Adrenal gland (tissue), 12 donors: ENCODE measurements around the gene C11orf68. TPM values are rescaled to one million over a fixed set of nuclear protein-coding genes. Genes with fewer than 3 reads are reported as not detected.
A peak's percentile ranks its signal among the peaks of the same experiment; 100 is the strongest.

Experiments used
- DNase-seq, 7 donors: peaks; one replicate each; pipeline ENCODE4 v3.0.0-alpha.2; 2019 to 2020
- H3K27ac ChIP-seq, 5 donors: fragments of 200-600 bp; sonication (generic) in 4 of 5; 1 replicate in 3 of 5; 2 replicates in 2 of 5; pipeline versions ENCODE4 v1.5.1 to v1.8.0; 2016 to 2020; ENCODE audit warnings: mild to moderate bottlenecking in 1 of 5
- H3K27me3 ChIP-seq: fragments of 200-600 bp; 2 replicates; pipeline ENCODE4 v1.8.0; 2021
- H3K36me3 ChIP-seq, 2 donors: fragments of 200-600 bp; replicated peaks in 1 of 2; 1 replicate in 1 of 2; 2 replicates in 1 of 2; pipeline versions ENCODE4 v1.5.1 to v1.8.0; 2018 to 2022
- H3K4me1 ChIP-seq, 2 donors: fragments of 200-600 bp; replicated peaks in 1 of 2; 1 replicate in 1 of 2; 2 replicates in 1 of 2; pipeline versions ENCODE4 v1.5.1 to v1.8.0; 2018 to 2021
- H3K4me3 ChIP-seq, 4 donors: fragments of 200-600 bp; sonication (generic) in 3 of 4; one replicate each; pipeline ENCODE4 v1.5.1; 2016 to 2018
- H3K9me3 ChIP-seq, 3 donors: fragments of 200-600 bp; sonication (generic) in 1 of 3; replicated peaks in 1 of 3; 1 replicate in 2 of 3; 2 replicates in 1 of 3; pipeline versions ENCODE4 v1.5.1 to v1.8.0; 2016 to 2021
- CTCF ChIP-seq, 6 experiments: fragments of 450-650 bp in 4 of 6; fragments of 200-600 bp in 2 of 6; sonication (generic) in 1 of 6; IDR thresholded peaks; 1 replicate in 5 of 6; 2 replicates in 1 of 6; pipeline versions ENCODE4 v1.5.1 to v1.8.0; 2016 to 2021; ENCODE audit warnings: antibody characterized with exemption in 6 of 6, mild to moderate bottlenecking in 2 of 6, moderate library complexity in 1 of 6
- POLR2A ChIP-seq, 2 donors: fragments of 450-650 bp; IDR thresholded peaks; one replicate each; pipeline ENCODE4 v1.6.1; 2017; ENCODE audit warnings: antibody characterized with exemption in 2 of 2, mild to moderate bottlenecking in 2 of 2, moderate library complexity in 1 of 2
- WGBS, 4 donors: extraction: QIAGEN DNeasy Blood & Tissue Kit in 2 of 4; methylation state at CpG; one replicate each; pipeline versions ENCODE4 v1.1.5 to v1.1.7; 2013 to 2017; 5-methylcytosine and 5-hydroxymethylcytosine counted together
- intact Hi-C, 2 donors: fragments of 100-400 bp; cut with DNase I; formaldehyde crosslinking; loops; one replicate each; pipeline versions ENCODE4 v1.14.1 to v1.15.0; 2022 to 2023
- polyA plus RNA-seq, 3 donors: library from polyadenylated mRNA; stranded (reverse); fragments of 200-250 nt in 2 of 3; fragments of 350-450 nt in 1 of 3; fragmentation: Illumina TruSeq in 1 of 3; extraction: RNeasy Lipid Tissue Mini Kit (QIAGEN cat#74804) in 1 of 3; gene quantifications; one replicate each; pipeline ENCODE4 v1.2.3, GENCODE V29; 2013 to 2014
- total RNA-seq, 9 donors: library from RNA; depleted of rRNA in 4 of 9; stranded (reverse); fragments of >200 nt in 4 of 9; fragments of 120-200 nt in 1 of 9; fragmentation: NEBNext Ultra II Directional in 1 of 9; extraction: Animal tissue kit (Norgen Biotek cat#: 25700) in 1 of 9; gene quantifications; one replicate each; pipeline versions ENCODE4 v1.1.0 to v1.2.4, GENCODE V29; 2013 to 2023
- donor health status: healthy with polysubstance abuse.
- donor health status: Bipolar disorder and iron deficiency.
- donor health status: DM: yes; HTN: yes; CAD: no.
- donor health status: DM: no; HTN: no; CAD: no.
- donor health status: DM: no; HTN: no; CAD: no.
- donor health status: DM: yes; HTN: yes; CAD: no.

C11orf68 gene
- total and polyA plus RNA-seq, 12 donors, result 11.5 to 51.9 (median 26.9) TPM

GRCh38 chr11:65960824-65961266, 42.0 kb upstream of the C11orf68 start:
- intact Hi-C loops, result loop anchor here (5.0 kb wide), 2 partner anchors 74 to 79 kb away; partner anchors contain the start of gene FIBP (in 1 of the 2)
- H3K9me3 ChIP-seq, result no peaks in the 10 kb centered on the region

GRCh38 chr11:65958774-65959420, 40.0 kb upstream of the C11orf68 start:
- 62 to 66% (median 64%) methylated on average over 11 to 17 of the region's 17 CpGs for WGBS, 4 donors
- no peak for DNase-seq
- Histone ChIP-seq H3K36me3 (peaks cover 0 to under 1% of the 10 kb centered on the region in 2 donors), H3K27me3 (no peaks in the 10 kb centered on the region), H3K4me3 (no peak overlapping the region), H3K4me1 (peaks cover 16 to 18% of the 10 kb centered on the region in 2 donors), H3K9me3 (no peaks in the 10 kb centered on the region), H3K27ac (no peak overlapping the region)
- intact Hi-C loops, result loop anchor here in 1 of 2 donors (5.0 kb wide), 1 partner anchor 37 kb away; no protein-coding TSS in a partner anchor
- TF ChIP-seq POLR2A (IDR thresholded peaks at IDR 0.05), result no peak
- TF ChIP-seq CTCF (IDR thresholded peaks at IDR 0.05), result no peak

More at GRCh38 chr11:65960824-65961266, 42.0 kb upstream of the C11orf68 start:
- H3K36me3 ChIP-seq, result peaks cover 0 to 20% of the 10 kb centered on the region in 2 donors
- 45 to 53% (median 48%) methylated on average over 16 of the region's 16 CpGs for WGBS, 4 donors
- peaks cover 16 to 21% of the 10 kb centered on the region in 2 donors for H3K4me1 ChIP-seq
- H3K27me3 ChIP-seq, result no peaks in the 10 kb centered on the region
- no peak for DNase-seq
- peak overlapping the region; percentile 57 to 88 (median 82) for H3K27ac ChIP-seq
- TF ChIP-seq CTCF (IDR thresholded peaks at IDR 0.05) (no peak), POLR2A (IDR thresholded peaks at IDR 0.05) (no peak)
- peak overlapping the region; percentile 39 to 100 (median 93) for H3K4me3 ChIP-seq

GRCh38 chr11:65958291-65958690, 39.4 kb upstream of the C11orf68 start:
- peaks cover 2% of the 10 kb centered on the region for H3K27me3 ChIP-seq

More at GRCh38 chr11:65958291-65958690, 39.4 kb upstream of the C11orf68 start:
- Histone ChIP-seq H3K9me3 (no peaks in the 10 kb centered on the region), H3K36me3 (no peaks in the 10 kb centered on the region), H3K4me3 (no peak overlapping the region), H3K27ac (no peak overlapping the region), H3K4me1 (peaks cover 12 to 16% of the 10 kb centered on the region in 2 donors)
- WGBS, 4 donors, result 38 to 58% (median 54%) methylated on average over 1 to 4 of the region's 4 CpGs
- no peak for DNase-seq
- TF ChIP-seq POLR2A (IDR thresholded peaks at IDR 0.05), result no peak
- TF ChIP-seq CTCF (IDR thresholded peaks at IDR 0.05), result no peak
- intact Hi-C loops, result loop anchor here in 1 of 2 donors (5.0 kb wide), 1 partner anchor 36 kb away; no protein-coding TSS in a partner anchor
